HG02943 (cell line): Measurements from ENCODE around the gene CCDC102A.
"Not testable (repeated sequence)": the region's sequence is repeated elsewhere in the genome, so short reads cannot be mapped to it uniquely, and the experiment has no call there.

Experiments used
- ATAC-seq: cut with Tn5 transposase; IDR thresholded peaks from one replicate; pipeline ENCODE4 v1.9.1; 2021; ENCODE audit warnings: mild to moderate bottlenecking, low read depth, moderate library complexity; ENCODE audit not compliant: unreplicated experiment

Gene CCDC102A

DNA sequence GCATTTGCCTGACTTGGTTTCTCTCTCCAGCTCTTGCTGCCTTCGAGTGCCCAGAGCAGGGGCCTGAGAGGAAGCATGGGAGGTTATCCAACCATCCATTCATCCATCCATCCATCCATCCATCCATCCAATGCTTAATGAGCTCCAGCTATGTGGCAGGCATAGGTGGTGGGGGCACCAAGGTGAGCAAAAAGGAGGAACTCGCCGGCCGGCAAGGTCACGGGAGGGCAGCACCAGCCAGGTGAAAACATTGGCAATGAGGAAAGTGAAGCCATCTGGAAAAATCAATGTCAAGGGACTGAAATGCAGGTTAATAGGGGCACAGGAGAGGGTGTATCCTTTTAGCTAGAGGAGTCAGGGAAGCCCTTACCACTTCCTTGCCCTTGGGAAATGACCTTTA, 31.9 kb downstream of the CCDC102A start:
- ATAC-seq = no peak

DNA sequence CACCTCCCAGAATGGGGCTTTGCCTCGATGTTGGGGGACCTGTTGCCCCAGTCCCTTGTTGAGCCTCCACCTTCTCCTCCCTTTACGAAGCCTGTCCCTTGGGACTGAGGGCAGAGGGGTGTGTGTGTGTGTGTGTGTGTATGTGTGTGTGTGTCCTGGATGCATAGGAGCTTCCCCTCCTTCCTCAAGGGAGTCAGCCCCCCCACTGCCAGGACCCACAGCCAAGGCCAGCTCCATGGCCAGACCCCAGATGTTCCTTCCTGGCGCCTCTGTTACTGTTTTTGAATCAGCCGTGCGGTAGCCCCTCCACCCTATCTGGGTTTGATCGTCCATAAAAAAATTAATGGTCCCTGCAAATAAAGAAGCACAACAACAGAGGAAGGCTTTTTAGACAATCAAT, 32.4 kb downstream of the CCDC102A start:
- no peak for ATAC-seq

DNA sequence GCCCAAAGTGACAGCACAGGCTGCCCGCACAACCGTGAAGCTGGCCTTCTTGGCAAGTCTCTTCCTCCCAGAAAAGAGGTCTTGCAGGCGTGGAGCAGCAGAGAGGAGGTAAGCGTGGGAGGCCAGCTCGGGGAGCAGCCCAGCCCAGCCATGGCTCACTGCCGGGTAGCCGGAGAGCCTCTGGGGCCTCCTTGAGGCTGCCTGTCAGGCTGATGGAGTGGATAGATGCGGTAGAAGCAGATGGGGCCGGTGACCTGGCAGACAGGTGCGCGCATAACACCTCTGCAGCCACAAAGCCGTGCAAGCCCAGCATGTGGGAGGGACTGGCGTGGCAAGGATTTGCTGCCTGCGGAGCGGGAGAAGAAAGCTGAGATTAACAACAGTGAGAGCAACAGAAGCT, 33.0 kb downstream of the CCDC102A start:
- no peak for ATAC-seq

DNA sequence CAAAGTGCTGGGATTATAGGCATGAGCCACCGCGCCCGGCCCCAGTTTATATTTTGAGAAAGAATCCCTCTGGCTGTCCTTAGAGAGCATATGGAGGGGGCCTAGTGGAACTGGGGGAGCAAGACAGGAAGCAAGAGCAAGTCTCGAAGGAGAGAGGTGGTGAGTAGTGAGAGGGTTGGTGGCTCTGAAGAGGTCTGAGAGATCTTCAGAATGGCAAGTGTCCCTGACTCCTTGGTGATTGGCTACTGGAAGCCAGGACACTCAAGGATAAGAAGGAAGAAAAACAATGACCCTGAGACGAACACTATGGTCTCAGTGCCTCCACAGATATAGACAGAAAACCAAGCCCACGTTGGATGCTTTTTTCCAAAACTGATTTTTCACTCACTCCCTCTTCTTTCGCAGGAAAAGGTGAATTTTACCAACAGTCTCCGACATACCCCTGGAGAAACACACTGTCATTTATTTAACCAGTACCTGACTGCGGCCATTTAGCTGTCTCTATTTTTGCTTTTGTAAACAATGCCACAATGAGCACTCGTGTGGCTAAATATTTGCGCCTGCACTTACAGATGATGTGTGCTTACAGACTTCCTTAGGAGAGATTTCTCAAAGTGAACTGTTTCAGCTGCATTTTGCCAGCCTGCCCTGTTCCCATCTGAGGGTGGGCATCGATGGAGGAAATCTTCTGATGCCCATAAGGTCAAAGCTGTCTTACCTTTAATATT, 34.2 kb downstream of the CCDC102A start:
- no peak for ATAC-seq

DNA sequence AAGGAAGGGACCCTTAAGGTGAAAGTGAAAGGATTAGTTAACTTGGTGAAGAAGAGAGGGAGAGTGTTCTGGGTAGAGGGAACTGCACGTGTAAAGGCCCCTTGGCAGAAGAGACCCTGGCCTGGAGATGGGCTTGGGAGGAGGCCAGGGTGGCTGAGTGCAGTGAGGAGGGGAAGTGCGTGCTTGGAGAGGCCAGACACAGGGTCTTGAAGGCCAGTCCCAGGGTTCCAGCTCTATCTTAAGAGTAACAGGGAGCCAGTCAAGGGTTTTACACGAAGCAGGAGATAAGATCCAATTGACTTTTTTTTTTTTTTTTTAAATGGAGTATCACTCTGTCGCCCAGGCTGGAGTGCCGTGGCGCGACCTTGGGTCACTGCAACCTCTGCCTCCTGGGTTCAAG, 34.9 kb downstream of the CCDC102A start:
- ATAC-seq = no peak

DNA sequence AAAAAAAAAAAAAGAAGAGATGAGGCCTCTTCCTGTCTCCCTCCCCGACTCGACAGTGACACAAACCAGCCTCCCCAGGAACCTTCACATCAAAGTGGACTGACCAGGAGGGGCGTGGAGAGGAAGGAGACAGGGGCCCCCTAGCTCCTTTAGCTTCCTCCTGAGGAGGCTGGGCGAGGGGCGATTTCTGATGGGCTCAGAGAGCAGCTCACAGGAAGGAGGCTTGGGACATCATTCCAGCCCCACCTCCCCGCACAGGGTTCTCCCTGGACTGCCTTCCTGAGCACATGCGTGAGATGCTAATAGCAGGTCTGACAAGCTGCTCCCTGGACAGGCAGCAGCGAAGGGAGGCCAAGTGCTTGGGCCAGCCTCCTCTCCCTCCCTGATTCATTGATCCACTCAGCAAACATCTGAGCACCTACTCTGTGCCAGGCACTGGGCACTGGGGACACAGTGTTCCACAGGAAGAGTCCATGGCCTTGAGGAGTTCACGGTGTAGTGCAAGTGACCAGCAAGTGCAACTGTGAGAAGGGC, 35.7 kb downstream of the CCDC102A start:
- no peak for ATAC-seq

DNA sequence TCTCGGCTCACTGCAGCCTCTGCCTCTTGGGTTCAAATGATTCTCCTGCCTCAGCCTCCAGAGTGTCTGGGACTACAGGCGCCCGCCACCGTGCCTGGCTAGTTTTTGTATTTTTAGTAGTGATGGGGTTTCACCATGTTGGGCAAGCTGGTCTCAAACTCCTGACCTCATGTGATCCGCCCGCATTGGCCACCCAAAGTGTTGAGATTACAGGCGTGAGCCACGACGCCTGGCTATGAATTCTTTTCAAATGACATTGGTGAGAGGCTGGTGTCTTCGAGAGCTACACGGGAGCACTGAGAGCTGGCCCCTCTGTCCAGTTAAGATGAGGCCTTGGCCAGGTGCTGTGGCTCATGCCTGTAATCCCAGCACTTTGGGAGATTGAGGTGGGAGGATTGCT, 36.4 kb downstream of the CCDC102A start:
- not testable (repeated sequence) for ATAC-seq

DNA sequence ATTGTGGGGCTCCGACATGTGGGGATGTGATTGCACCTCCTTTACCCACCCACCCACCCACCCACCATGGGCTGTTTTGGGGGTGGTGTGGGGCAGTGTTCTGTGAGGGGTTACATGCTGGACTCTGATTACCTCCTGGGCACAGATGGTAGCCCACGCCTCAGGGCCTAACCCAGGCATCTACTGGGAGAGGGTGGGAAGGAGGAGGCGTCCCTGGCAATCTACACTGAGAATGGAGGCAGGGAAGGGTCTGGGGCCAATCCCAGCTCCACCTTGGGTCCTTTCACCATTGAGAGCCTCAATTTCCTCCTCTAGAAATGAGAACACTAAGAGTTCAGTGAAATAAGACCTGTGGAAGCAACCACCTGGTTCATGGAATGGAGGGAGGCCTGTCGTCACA, 38.3 kb downstream of the CCDC102A start:
- no peak for ATAC-seq

DNA sequence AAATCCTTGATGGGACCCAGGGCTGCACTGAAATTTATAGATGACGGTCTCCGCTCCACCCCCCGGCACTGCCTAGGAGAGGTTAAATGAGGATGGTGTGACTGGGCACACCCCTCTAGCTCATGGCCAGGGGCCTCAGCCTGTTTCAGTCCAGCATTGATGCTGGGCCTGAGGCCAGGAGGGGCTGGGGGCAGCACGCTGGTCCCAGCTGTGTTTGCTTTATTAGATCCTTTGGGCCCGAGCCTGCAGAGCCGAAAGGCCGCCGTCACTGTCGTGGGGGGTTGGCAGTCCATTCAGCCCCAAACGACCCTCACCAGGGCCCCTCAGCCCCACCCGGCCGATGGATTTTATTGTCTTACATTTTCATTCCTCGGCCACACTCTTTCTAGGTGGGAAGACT, 39.2 kb downstream of the CCDC102A start:
- no peak for ATAC-seq

DNA sequence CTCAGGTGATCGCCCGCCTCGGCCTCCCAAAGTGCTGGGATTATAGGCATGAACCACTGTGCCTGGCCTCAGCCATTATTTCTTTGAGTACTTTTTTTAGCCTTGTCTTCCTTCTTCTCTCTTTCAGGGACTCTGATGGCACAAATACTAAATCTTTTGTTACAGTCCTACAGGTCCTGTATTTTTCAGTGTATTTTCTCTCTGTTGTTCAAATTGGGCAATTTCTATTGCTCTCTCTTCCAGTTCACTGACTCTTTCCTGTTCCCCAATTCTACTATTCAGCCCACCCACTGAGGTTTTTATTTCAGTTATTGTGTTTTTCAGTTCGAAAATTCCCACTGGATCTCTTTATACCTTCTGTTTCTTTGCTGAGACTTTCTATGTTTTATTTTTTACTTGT, 42.6 kb downstream of the CCDC102A start:
- ATAC-seq = no peak

DNA sequence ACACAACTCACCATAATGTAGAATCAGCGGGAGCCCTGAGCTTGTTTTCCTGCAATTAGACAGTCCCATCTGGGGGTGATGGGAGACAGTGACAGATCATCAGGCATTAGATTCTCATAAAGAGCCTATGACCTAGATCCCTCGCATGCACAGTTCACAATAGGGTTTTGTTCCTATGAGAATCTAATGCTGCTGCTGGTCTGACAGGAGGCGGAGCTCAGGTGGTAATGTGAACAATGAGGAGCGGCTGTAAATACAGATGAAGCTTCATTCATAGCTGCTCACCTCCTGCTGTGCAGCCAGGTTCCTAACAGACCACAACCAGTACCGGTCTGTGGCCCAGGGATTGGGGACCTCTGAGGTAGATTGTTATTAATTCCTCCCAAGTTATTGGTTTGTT, 47.1 kb downstream of the CCDC102A start:
- no peak for ATAC-seq

DNA sequence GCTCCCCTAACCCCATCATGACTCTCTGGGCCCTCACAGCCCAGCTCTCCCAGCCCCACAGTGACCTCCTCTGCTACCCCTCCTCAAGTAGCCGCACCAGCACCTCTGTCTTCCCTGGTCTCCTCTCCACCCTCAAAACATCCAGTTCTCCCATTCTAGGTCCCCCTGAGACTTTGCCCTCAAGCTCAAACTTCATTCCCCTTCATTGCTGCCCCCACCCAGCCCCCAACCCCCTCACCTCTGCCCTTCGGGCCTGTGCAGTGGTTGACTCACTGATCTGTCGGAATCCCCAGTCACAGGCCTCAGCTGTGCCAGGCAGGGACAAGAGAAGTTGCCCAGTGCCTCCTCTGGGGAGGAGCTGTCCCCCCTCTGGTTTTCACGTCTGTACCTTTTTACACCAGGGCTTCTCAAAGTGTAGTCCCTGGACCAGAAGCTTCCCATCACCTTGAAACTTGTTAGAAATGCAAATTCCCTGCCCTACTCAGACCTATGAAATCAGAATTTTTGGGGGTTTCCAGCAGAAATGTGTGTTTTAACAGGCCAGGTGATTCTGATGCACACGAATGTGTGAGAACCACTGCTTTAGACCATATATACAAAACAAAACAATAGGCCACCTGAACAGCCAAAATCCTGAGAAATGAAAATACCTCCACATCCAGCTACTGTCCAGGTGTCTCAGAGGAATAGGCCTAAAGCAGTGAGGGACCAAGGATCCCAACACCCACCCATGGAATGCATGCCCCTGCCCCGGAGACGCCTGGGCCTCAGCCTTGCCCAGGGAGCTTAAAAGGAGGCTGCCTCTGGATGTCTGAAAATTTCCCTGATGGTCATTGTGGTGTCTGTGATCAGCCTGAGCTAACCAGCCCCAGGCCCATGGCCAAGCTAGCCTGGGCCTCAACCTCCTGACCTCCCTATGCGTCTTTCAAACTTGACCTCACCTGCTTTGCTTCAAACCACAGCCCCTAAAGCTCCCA, 49.2 kb downstream of the CCDC102A start:
- ATAC-seq = no peak

DNA sequence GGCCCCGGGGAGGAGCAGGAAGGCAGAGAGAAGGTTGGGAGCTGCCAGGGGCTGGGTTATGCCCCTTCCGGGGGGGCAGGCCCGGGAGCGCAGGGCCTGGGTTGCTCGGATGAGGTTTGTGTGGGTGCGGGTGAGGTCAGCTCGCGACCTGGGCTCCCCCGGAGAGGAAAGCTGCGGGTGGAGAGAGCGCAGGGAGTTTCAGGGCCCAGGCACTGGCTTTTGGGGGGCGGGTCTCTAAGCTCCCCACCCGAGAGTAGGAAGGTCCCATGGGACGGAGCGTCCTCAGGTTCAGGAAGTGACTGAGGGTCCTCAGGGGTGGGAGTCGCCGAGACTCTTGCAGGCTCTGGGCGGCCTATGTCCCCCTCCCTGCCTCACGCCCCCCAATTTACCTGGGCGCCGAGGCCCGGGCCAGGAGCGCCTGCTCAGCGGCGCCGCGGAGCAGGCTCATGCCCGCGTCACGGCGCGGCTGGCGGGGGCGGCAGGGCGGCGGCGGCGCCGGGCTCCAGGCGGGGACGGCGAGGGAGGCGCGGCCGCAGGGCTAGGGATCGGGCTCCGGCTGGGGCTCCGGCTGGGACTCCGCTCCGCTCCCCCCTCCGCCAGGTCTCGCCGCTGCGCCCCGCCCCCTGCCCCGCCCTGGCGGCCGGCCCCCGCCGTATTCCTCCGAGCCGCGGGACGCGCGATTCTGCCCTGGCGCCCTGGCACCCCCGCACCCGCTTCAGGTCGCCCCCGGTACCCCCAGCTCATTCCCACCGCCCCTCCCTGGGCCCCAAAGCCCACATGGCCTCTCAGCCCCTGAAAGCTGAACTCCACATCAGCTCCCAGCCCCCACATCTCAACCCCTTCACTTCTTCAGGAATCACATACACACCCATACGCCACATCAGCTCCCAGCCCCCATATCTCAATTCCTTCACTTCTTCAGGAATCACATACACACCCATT, 50.2 kb downstream of the CCDC102A start, which contains the start of gene DOK4:
DOK4 (minus strand) TSS at position 578 of the 942 bp plus-strand sequence. CDS start 6,986 bp downstream, outside the sequence.
- peak; percentile 82 for ATAC-seq

DNA sequence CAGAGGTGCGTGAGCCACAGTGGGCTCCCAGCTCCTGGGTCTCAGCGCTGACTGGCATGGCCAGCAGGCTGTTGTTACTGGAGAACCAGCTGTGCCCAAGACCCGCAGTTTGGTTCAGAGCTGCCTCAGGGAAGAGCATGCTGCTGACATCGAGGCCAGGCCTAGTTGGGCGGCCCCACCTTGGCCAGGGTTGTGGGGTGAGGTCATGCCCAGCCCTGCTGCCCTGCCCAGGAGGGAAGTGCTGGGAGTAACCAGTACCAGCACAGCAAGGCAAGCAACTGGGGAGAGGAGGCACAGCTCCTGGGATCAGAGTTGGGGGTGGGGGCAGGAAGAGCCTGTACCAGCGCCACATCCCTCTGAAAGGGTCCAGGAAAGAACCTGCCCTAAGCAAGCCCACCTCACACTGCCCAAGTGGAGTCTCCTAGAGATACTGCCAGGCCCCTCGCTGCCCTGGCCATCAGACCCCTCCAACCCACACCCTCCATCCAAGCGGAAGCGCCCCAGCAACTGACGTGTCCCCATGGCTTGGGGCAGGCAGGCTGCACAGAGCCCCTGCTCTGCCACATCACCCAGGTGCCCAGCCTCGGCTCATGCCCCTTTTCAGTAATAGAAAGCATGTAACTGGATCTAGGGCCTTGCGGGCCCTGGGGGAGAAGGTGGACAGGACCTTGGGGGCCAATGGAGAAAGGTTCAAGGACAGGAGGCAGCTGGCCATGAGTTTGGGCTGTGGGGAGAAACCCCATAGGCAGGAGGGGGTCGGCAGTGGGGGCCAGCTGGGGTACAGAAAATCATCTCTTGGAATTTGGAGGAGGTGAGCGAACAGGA, 51.1 kb downstream of the CCDC102A start:
- ATAC-seq = no peak

DNA sequence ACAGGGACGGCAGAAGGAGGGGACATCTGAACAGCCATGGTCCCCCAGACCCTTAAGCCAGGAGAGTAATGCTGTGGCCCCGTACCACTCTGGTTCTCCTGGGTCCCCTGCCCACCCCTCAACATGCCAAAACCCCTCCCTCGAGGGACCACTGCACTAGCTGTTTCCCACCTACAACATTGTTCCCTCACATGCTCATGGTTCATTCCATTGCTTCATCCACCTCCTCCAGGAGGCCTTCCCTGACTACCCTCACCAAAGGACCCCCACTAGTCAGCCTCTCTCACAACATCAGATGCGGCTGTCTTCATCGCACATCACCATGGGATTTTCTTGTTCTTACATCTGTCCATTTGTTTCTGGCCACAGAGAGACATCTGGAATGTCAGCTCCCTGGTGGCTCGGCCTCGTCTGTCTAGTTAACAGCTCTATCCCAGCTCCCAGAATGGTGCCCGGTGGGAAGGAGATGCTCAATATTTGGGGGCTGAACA, 51.8 kb downstream of the CCDC102A start:
- ATAC-seq = no peak

DNA sequence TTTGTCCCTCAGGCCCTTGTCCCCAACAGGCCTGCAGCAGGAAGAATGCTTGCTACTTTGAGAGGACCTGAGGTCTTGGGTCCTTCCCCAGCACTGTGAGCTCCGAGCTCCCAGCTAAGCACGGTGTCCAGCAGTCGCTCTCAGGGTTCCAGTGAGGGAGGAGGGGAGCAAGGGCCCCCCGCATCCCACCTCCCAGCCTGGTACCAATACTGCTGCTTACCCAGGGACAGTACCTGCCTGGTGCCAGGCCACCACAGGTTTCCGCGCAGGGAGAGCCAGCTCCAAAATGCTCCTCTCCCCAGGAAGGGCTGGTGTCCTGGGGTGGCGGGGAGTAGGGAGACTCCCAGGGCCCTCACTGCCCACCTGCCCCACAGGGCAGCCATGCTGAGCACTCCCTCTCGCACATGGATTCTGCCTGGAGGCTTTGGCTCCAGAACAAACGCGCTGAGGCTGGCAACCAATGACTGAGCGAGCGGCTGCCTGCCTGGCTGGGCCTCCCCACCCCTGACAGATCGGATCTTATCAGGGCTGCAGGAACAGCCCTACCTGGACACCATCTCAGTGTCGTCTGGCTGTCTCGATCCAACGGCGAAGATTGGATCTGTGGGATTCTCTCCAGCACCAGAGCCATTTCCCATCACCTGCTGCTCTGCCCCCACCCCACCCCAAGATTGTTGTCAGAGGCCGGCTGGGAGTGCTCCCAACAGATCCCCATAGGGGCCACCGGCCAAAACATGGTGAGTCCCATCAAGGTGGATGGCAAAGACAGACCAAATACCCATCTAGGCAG, 52.5 kb downstream of the CCDC102A start:
- ATAC-seq = no peak

DNA sequence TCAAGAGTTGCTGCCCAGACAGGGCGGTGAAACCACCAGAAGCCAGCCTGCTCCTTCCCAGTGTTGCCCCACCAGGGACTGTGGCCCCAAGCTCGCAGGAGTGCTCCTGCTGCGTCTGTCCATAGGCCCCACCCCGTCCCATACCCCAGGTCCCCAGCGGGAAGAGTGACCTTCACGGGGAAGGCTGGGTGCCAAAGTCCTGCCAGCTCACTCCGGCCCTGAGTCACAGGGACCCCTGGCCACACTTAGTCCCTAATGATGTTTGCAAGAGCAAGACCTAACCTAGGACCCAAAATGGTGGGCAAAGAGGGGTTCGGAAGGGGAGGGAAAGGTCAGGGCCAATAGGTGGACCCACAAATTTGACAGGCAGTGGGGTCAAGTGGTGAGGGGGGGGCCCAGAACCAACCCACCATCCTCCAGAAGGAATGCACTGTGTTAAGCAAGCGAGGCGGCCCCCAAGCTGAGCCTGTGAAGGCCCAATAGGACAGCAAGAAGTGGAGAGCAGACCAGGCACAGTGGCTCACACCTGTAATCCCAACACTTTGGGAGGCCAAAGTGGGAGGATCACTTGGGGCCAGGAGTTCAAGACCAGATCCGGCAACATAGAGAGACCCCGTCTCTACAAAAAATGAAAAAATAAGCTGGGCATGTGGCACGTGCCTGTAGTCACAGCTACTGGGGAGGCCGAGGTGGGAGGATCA, 53.4 kb downstream of the CCDC102A start:
- ATAC-seq = no peak

DNA sequence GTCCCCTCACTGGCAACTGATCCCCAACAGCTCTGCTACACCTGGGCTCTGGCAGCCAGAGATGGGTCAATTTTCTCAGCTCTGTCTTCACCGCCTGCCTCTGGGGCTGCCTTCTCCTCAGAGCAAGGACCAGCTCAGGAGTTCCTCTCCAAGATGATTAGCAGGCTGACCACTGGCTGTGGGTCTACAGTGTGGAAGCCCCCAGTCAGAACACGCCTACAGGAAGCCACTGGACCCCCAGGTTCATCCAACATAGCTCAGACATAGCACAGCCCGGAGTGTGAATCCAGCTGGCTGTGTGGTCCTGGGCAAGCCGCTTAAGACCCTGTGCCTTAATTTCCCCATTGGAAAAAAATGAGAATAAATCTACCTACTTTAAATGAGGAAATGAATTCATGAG, 55.0 kb downstream of the CCDC102A start:
- no peak for ATAC-seq
